Right atrium auricular region (tissue), 2 donors: ENCODE measurements around the gene BTN2A1. TPM values are rescaled to one million over a fixed set of nuclear protein-coding genes. Genes with fewer than 3 reads are reported as not detected.

ENCODE experiments used
- DNase-seq: peaks from one replicate; pipeline ENCODE4 v3.0.0-alpha.2; 2019; ENCODE audit warnings: low spot score
- H3K27ac ChIP-seq, 2 donors: fragments of 200-600 bp; sonication (generic); 1 replicate in 1 of 2; 2 replicates in 1 of 2; pipeline ENCODE4 v1.5.1; 2016 to 2019
- H3K27me3 ChIP-seq, 2 donors: fragments of 200-600 bp; sonication (generic); one replicate each; pipeline versions ENCODE4 v1.5.1 to v1.6.0; 2017 to 2019
- H3K36me3 ChIP-seq: fragments of 200-600 bp; sonication (generic); one replicate; pipeline ENCODE4 v1.5.1; 2016
- H3K4me1 ChIP-seq, 2 donors: fragments of 200-600 bp; sonication (generic); one replicate each; pipeline versions ENCODE4 v1.5.1 to v1.6.0; 2017 to 2019
- H3K4me3 ChIP-seq, 2 donors: fragments of 200-600 bp; sonication (generic); 1 replicate in 1 of 2; 2 replicates in 1 of 2; pipeline ENCODE4 v1.5.1; 2017 to 2019; ENCODE audit warnings: mild to moderate bottlenecking in 1 of 2, moderate library complexity in 1 of 2
- H3K9me3 ChIP-seq, 2 donors: fragments of 200-600 bp; sonication (generic); one replicate each; pipeline ENCODE4 v1.5.1; 2019
- CTCF ChIP-seq, 2 donors: fragments of 200-600 bp; sonication (generic); IDR thresholded peaks; one replicate each; pipeline ENCODE4 v1.5.1; 2019; ENCODE audit warnings: antibody characterized with exemption in 2 of 2
- total RNA-seq, 2 donors: library from RNA; depleted of rRNA; stranded (reverse); fragments of >200 nt; gene quantifications; one replicate each; pipeline ENCODE4 v1.1.0, GENCODE V29; 2016

Gene BTN2A1
- total RNA-seq, 2 donors from 2014 or later = 7.6 to 13.9 TPM

DNA sequence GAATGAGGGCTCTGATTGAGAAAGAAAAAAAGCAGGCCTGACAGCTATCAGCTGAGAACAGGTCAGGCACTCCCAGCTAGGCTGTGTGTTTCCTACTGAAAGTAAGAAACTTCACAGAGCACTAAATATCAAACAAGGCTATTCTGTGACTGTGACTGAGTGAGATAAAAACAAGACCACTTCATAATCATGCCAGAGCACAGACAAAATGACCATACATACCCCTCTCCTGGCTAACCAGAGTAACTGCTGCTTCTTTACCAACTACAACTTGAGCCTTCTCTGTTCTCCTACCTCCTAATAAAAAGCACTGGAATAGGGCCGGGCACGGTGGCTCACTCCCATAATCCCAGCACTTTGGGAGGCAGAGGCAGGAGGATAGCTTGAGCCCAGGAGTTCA, 35.5 kb downstream of the BTN2A1 start:
- DNase-seq = no peak
- Histone ChIP-seq H3K27me3 (no peaks in the 10 kb centered on the region), H3K4me3 (no peak overlapping the region), H3K9me3 (no peaks in the 10 kb centered on the region), H3K4me1 (no peaks in the 10 kb centered on the region), H3K27ac (no peak overlapping the region), H3K36me3 (no peaks in the 10 kb centered on the region)
- no peak for TF ChIP-seq CTCF (IDR thresholded peaks at IDR 0.05)

- Histone ChIP-seq H3K27ac (no peak overlapping the region), H3K36me3 (no peaks in the 10 kb centered on the region), H3K9me3 (no peaks in the 10 kb centered on the region), H3K4me1 (no peaks in the 10 kb centered on the region), H3K4me3 (no peak overlapping the region), H3K27me3 (no peaks in the 10 kb centered on the region)
- no peak for DNase-seq
- no peak for TF ChIP-seq CTCF (IDR thresholded peaks at IDR 0.05)
Observed at GRCh38 chr6:26494117-26494516, 36.4 kb downstream of the BTN2A1 start.

- Histone ChIP-seq H3K27me3 (no peaks in the 10 kb centered on the region), H3K27ac (no peak overlapping the region), H3K4me3 (no peak overlapping the region), H3K4me1 (no peaks in the 10 kb centered on the region), H3K36me3 (no peaks in the 10 kb centered on the region), H3K9me3 (no peaks in the 10 kb centered on the region)
- no peak for TF ChIP-seq CTCF (IDR thresholded peaks at IDR 0.05)
- DNase-seq = no peak
Observed at GRCh38 chr6:26495281-26495680, 37.5 kb downstream of the BTN2A1 start.

- H3K27me3 ChIP-seq = peaks cover 6 to 7% of the 10 kb centered on the region in 2 donors
- H3K4me3 ChIP-seq = no peak overlapping the region
- H3K9me3 ChIP-seq = no peaks in the 10 kb centered on the region
- DNase-seq = no peak
- H3K27ac ChIP-seq = no peak overlapping the region
- H3K36me3 ChIP-seq = no peaks in the 10 kb centered on the region
- no peak for TF ChIP-seq CTCF (IDR thresholded peaks at IDR 0.05)
- peaks cover 0 to 11% of the 10 kb centered on the region in 2 donors for H3K4me1 ChIP-seq
Observed at GRCh38 chr6:26497610-26498009, 39.9 kb downstream of the BTN2A1 start.

GRCh38 chr6:26500102-26500501, 42.3 kb downstream of the BTN2A1 start, which contains the start of gene BTN1A1:
TSS of gene BTN1A1 (plus strand) at chr6:26500303. CDS start at chr6:26501287, 984 bp downstream.
- Histone ChIP-seq H3K4me3 (no peak within 1 kb of the TSS), H3K27me3 (peaks cover 7% of the 10 kb centered on the region in 2 donors), H3K27ac (no peak within 1 kb of the TSS), H3K4me1 (peaks cover 0 to 11% of the 10 kb centered on the region in 2 donors), H3K36me3 (no peaks in the 10 kb centered on the region), H3K9me3 (no peaks in the 10 kb centered on the region)
- TF ChIP-seq CTCF (IDR thresholded peaks at IDR 0.05) = no peak
- DNase-seq = no peak

- Histone ChIP-seq H3K36me3 (no peaks in the 10 kb centered on the region), H3K9me3 (no peaks in the 10 kb centered on the region), H3K4me3 (peak overlapping the region in 1 of 2 donors; percentile 46), H3K4me1 (peaks cover 0 to 11% of the 10 kb centered on the region in 2 donors), H3K27ac (no peak overlapping the region), H3K27me3 (peaks cover 7% of the 10 kb centered on the region in 2 donors)
- TF ChIP-seq CTCF (IDR thresholded peaks at IDR 0.05) = no peak
- no peak for DNase-seq
Observed at GRCh38 chr6:26501482-26501986, 43.8 kb downstream of the BTN2A1 start.
